Cortex of kidney (tissue), 1 donor: Measurements from ENCODE around the gene OLA1.

ENCODE experiments used
- DNase-seq: peaks from one replicate; lab custom pipeline; 2025; lab: John Stamatoyannopoulos, UW

OLA1 gene

GRCh38 chr2:174035117-174035635 is 213.2 kb downstream of the OLA1 start:
- no peak for DNase-seq

GRCh38 chr2:174033163-174033550 is 215.2 kb downstream of the OLA1 start:
- no peak for DNase-seq

GRCh38 chr2:174031226-174031625 is 217.1 kb downstream of the OLA1 start:
- DNase-seq, result no peak

- DNase-seq, result no peak
These were observed 219.4 kb downstream of the OLA1 start for GRCh38 chr2:174028935-174029334.

- DNase-seq, result no peak
These were observed 220.4 kb downstream of the OLA1 start for GRCh38 chr2:174027956-174028355.

GRCh38 chr2:174026122-174026845 is 222.0 kb downstream of the OLA1 start:
- no peak for DNase-seq

GRCh38 chr2:174025271-174026121 is 222.8 kb downstream of the OLA1 start:
- no peak for DNase-seq

GRCh38 chr2:174024524-174025270 is 223.6 kb downstream of the OLA1 start:
- DNase-seq, result no peak

- DNase-seq, result no peak
These were observed 224.5 kb downstream of the OLA1 start for GRCh38 chr2:174023591-174024523.
